Central memory CD4-positive, alpha-beta T cell (primary cell): ENCODE data around the gene EXT2.

ENCODE experiments used
- DNase-seq: peaks from one replicate; pipeline ENCODE4 v3.0.0; 2022

Gene EXT2

GRCh38 chr11:44088377-44088776, 7.1 kb upstream of the EXT2 start:
- no peak for DNase-seq

GRCh38 chr11:44088871-44089270, 6.6 kb upstream of the EXT2 start:
- DNase-seq: no peak

GRCh38 chr11:44090539-44090938, 4.9 kb upstream of the EXT2 start:
- no peak for DNase-seq

DNA sequence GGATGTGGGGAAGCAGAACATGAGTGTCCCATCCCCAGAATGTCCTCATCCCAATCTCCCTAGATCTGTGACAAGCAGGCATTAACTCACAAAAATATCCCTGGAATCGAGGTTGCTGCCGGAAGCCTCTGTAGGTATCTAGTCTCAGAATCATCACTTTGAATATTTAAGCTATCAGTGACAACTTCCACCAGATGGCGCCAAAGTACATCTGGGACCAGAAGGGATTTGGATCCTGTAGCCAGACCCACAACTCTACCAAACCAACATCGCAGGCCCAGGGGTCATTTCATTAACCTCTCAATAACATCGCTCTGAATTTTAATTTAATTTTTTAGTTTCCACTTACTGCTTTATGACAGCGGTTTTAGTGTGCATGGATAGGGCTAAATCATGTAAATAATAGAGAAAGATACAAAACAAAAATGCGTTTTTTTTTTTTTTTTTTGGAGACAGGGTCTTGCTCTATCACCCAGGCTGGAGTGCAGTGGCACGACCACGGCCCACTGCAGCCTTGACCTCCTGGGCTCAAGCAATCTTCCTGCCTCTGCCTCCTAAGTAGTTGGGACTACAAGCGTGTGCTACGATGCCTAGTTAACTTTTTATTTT, 1.1 kb upstream of the EXT2 start:
- peak; percentile 66 for DNase-seq

GRCh38 chr11:44096360-44097185, 1.1 kb downstream of the EXT2 start:
- no peak for DNase-seq

GRCh38 chr11:44097821-44098220, 2.3 kb downstream of the EXT2 start:
- DNase-seq: no peak

GRCh38 chr11:44101098-44101497, 5.6 kb downstream of the EXT2 start:
- DNase-seq: no peak

DNA sequence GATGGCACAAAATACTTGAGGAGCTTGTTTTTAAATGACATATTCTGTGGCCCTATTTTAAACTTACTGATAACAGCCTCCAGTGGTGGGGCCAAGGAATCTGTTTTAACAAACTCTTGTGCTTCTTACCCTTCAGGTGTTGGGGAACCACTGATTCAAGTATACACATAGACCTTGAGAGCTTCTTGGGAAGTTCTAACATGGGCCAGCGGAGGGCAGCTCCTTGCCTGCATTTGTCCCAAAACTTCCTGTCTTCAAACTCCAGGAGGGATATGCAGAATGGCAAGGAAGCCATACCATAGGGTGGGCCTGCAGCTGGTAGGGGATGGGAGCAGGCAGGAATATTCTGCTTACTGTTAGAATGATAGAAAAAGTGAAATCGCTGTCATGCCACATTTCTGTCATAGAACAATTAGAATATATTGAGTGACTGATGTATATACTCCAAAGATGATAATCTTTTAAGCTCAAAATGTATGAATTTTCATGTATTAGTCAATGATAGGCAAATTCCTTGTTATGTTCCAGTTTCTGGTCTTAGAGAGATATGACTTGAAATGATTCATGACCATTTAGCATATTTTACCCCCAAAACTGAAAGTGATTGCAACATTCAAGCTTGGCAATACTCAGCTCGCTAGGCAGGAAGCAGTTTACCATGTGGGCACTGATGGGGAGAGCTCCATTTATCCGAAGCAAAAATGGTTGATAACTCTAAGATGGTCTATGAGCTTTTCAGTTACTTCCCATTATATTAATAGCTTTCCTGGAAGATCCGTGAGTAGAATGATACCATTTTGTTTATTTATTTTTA, 9.2 kb downstream of the EXT2 start:
- no peak for DNase-seq

GRCh38 chr11:44108260-44108659, 12.8 kb downstream of the EXT2 start:
- DNase-seq: no peak

- peak; percentile 26 for DNase-seq
Measured at GRCh38 chr11:44110231-44110679, 14.8 kb downstream of the EXT2 start.

DNA sequence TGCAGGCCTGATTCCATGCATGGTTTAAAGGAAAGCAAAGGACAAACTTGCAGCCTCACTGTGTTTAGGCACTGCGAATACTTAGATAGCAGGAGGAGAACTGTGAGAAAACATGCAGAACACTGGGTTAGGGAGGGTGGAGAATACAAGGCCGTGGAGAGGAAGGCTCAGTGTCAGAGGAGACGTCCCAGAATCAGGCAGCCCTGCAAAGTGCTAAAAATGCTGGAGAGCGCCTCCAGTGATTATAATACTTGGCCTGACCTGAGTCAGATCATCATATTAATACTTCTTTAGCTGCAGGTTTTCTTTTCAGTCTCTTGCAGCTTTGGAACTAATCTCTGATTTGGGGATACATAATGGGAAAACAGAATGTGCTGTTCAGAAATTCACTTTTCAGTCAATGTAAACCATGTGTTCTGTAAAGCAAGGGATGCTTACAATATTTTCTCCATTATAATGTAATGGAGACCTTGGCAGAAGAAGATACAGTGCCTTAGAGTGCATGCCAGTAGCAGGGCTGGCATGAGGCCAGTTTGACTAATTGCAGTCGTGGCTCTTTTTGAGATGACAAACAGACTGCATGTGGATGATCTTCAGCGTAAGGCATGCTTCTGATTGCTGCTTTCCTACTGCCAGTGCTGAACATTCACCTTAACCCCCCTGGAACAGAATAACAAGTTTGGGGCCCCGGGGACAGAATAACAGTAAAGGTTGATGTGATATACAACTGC, 16.8 kb downstream of the EXT2 start:
- no peak for DNase-seq

DNA sequence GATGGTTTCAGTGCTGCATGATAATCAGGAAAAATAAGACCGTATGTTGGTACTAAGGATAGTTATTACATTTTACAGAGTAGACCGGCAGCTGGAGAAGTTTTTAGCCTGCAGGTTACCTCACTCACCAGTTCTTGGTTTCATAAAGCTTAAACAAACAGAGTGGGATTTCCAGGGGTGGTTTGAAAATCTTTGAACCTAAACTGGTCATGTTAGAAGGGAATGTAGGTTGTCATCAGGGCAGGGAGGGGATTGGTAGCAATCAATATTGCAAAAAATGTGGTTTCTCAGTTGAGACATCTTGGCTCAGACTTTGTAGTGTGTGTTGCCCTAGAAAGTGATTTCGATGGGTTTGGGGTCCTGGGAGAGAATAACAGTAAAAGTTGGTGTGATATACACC, 17.5 kb downstream of the EXT2 start:
- no peak for DNase-seq

GRCh38 chr11:44113572-44113971, 18.1 kb downstream of the EXT2 start:
- DNase-seq: no peak

GRCh38 chr11:44116234-44116830, 20.9 kb downstream of the EXT2 start:
- no peak for DNase-seq

DNA sequence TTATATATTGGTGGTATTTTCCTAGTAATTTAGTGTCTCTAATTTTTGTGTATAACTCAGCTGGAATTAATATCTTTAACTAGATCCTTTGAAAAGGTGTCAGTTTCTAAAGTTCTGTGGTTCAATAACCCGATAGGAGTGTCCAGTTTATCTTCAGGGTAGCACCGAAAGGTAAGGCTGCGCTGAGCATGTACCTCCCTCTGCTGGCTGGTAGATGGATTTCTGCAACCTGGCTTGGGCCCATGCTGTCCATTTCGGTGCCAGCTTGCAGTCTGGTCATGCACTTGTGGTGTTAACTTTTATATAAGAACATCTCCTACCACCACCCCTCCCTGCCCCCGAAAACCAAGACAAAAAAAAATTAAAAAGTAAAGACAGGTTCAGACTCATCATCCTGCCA, 24.7 kb downstream of the EXT2 start:
- no peak for DNase-seq

DNA sequence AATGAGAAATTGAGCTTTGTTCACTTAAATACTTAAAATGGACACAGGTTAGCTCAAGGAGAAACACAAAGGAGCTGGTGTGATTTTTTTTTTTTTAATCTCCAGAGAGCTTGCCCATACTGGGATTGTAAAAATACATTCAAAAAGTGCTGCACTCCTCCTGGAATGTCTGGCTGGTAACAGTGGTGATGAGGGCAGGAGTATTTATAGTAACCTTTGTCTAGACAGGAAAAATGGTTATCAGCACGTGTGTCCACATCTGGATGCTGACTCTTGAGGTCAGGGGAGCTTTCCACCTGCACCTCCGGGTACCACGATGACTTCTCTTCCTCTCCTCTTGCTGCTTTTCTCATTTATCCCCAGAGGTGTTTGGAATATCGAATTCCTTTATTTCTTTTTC, 30.1 kb downstream of the EXT2 start:
- no peak for DNase-seq

GRCh38 chr11:44126304-44126703, 30.8 kb downstream of the EXT2 start:
- no peak for DNase-seq

GRCh38 chr11:44127130-44127529, 31.7 kb downstream of the EXT2 start:
- no peak for DNase-seq

- DNase-seq: no peak
Measured at GRCh38 chr11:44128729-44129128, 33.3 kb downstream of the EXT2 start.

- no peak for DNase-seq
Measured at GRCh38 chr11:44130751-44131150, 35.3 kb downstream of the EXT2 start.

- no peak for DNase-seq
Measured at GRCh38 chr11:44133335-44133946, 38.0 kb downstream of the EXT2 start.

- DNase-seq: no peak
Measured at GRCh38 chr11:44134625-44135024, 39.1 kb downstream of the EXT2 start.
